Right atrium auricular region (tissue), 2 donors: Measurements from ENCODE around the gene NT5C2. TPM values are rescaled to one million over a fixed set of nuclear protein-coding genes. Genes with fewer than 3 reads are reported as not detected.
A peak's percentile ranks its signal among the peaks of the same experiment; 100 is the strongest.
"Not testable (repeated sequence)": the region's sequence is repeated elsewhere in the genome, so short reads cannot be mapped to it uniquely, and the experiment has no call there.

Experiments
- DNase-seq: peaks from one replicate; pipeline ENCODE4 v3.0.0-alpha.2; 2019; ENCODE audit warnings: low spot score
- H3K27ac ChIP-seq, 2 donors: fragments of 200-600 bp; sonication (generic); 1 replicate in 1 of 2; 2 replicates in 1 of 2; pipeline ENCODE4 v1.5.1; 2016 to 2019
- H3K27me3 ChIP-seq, 2 donors: fragments of 200-600 bp; sonication (generic); one replicate each; pipeline versions ENCODE4 v1.5.1 to v1.6.0; 2017 to 2019
- H3K36me3 ChIP-seq: fragments of 200-600 bp; sonication (generic); one replicate; pipeline ENCODE4 v1.5.1; 2016
- H3K4me1 ChIP-seq, 2 donors: fragments of 200-600 bp; sonication (generic); one replicate each; pipeline versions ENCODE4 v1.5.1 to v1.6.0; 2017 to 2019
- H3K4me3 ChIP-seq, 2 donors: fragments of 200-600 bp; sonication (generic); 1 replicate in 1 of 2; 2 replicates in 1 of 2; pipeline ENCODE4 v1.5.1; 2017 to 2019; ENCODE audit warnings: mild to moderate bottlenecking in 1 of 2, moderate library complexity in 1 of 2
- H3K9me3 ChIP-seq, 2 donors: fragments of 200-600 bp; sonication (generic); one replicate each; pipeline ENCODE4 v1.5.1; 2019
- CTCF ChIP-seq, 2 donors: fragments of 200-600 bp; sonication (generic); IDR thresholded peaks; one replicate each; pipeline ENCODE4 v1.5.1; 2019; ENCODE audit warnings: antibody characterized with exemption in 2 of 2
- total RNA-seq, 2 donors: library from RNA; depleted of rRNA; stranded (reverse); fragments of >200 nt; gene quantifications; one replicate each; pipeline ENCODE4 v1.1.0, GENCODE V29; 2016

The NT5C2 gene
- total RNA-seq, 2 donors from 2014 or later = 28.5 to 32.7 TPM

- Histone ChIP-seq H3K27ac (peak overlapping the region; percentile 97), H3K4me3 (peak overlapping the region in 1 of 2 donors; percentile 91), H3K9me3 (no peaks in the 10 kb centered on the region), H3K36me3 (no peaks in the 10 kb centered on the region), H3K27me3 (no peaks in the 10 kb centered on the region), H3K4me1 (peaks cover 0 to 49% of the 10 kb centered on the region in 2 donors)
- DNase-seq = no peak
- TF ChIP-seq CTCF (IDR thresholded peaks at IDR 0.05) = no peak
These were observed 903 bp upstream of the NT5C2 start for GRCh38 chr10:103193820-103194529.

- H3K36me3 ChIP-seq = no peaks in the 10 kb centered on the region
- no peaks in the 10 kb centered on the region for H3K9me3 ChIP-seq
- DNase-seq = peak; percentile 86
- TF ChIP-seq CTCF (IDR thresholded peaks at IDR 0.05) = no peak
- H3K27me3 ChIP-seq = no peaks in the 10 kb centered on the region
- H3K27ac ChIP-seq = peak overlapping the region; percentile 97
- peak overlapping the region; percentile 91 to 96 for H3K4me3 ChIP-seq
- H3K4me1 ChIP-seq = peaks cover 0 to 59% of the 10 kb centered on the region in 2 donors
These were observed 493 bp downstream of the NT5C2 start for GRCh38 chr10:103192451-103193106.

- H3K27me3 ChIP-seq = no peaks in the 10 kb centered on the region
- no peak for DNase-seq
- no peaks in the 10 kb centered on the region for H3K9me3 ChIP-seq
- peaks cover 0 to 54% of the 10 kb centered on the region in 2 donors for H3K4me1 ChIP-seq
- peak overlapping the region; percentile 91 to 96 for H3K4me3 ChIP-seq
- peak overlapping the region; percentile 97 for H3K27ac ChIP-seq
- no peaks in the 10 kb centered on the region for H3K36me3 ChIP-seq
- TF ChIP-seq CTCF (IDR thresholded peaks at IDR 0.05) = no peak
These were observed 1.0 kb downstream of the NT5C2 start for GRCh38 chr10:103192089-103192450.

GRCh38 chr10:103191198-103191597 lies 1.9 kb downstream of the NT5C2 start:
- H3K36me3 ChIP-seq, DNase-seq, H3K4me3 ChIP-seq, H3K27me3 ChIP-seq, H3K9me3 ChIP-seq: not testable (repeated sequence)
- H3K4me1 ChIP-seq = peaks cover 0 to 47% of the 10 kb centered on the region in 2 donors
- H3K27ac ChIP-seq = peak overlapping the region; percentile 97

- no peak for TF ChIP-seq CTCF (IDR thresholded peaks at IDR 0.05)
- Histone ChIP-seq H3K27me3 (no peaks in the 10 kb centered on the region), H3K36me3 (no peaks in the 10 kb centered on the region), H3K9me3 (no peaks in the 10 kb centered on the region), H3K4me3 (no peak overlapping the region), H3K27ac (no peak overlapping the region), H3K4me1 (peaks cover 0 to 61% of the 10 kb centered on the region in 2 donors)
- no peak for DNase-seq
These were observed 4.2 kb downstream of the NT5C2 start for GRCh38 chr10:103188853-103189252.

GRCh38 chr10:103186128-103186527 lies 6.9 kb downstream of the NT5C2 start:
- Histone ChIP-seq H3K27me3 (no peaks in the 10 kb centered on the region), H3K27ac (no peak overlapping the region), H3K36me3 (no peaks in the 10 kb centered on the region), H3K4me1 (peaks cover 0 to 58% of the 10 kb centered on the region in 2 donors), H3K4me3 (no peak overlapping the region), H3K9me3 (no peaks in the 10 kb centered on the region)
- no peak for TF ChIP-seq CTCF (IDR thresholded peaks at IDR 0.05)
- DNase-seq = no peak
